WTC11 (cell line): ENCODE measurements around the gene USP50. TPM values are rescaled to one million over a fixed set of nuclear protein-coding genes. Genes with fewer than 3 reads are reported as not detected.
"Not testable (repeated sequence)": the region's sequence is repeated elsewhere in the genome, so short reads cannot be mapped to it uniquely, and the experiment has no call there.

Experiments
- ATAC-seq: fragments of 200-7000 bp; cut with Tn5 transposase; 2 replicates; pipeline ENCODE4 v1.10.0; 2021; ENCODE audit warnings: mild to moderate bottlenecking, moderate library complexity
- CTCF ChIA-PET: fragments of 300-600 bp; sonication (Branson Sonifier 250); formaldehyde crosslinking; loops from one replicate; lab custom pipeline; 2021; ENCODE audit warnings: antibody characterized with exemption; lab: Charles Lee
- POLR2A ChIA-PET: fragments of 350-600 bp; sonication (Branson Sonifier 250); formaldehyde crosslinking; loops from one replicate; lab custom pipeline; 2021; ENCODE audit warnings: antibody characterized with exemption; lab: Charles Lee
- DNase-seq: peaks from one replicate; pipeline ENCODE4 v3.0.0; 2021; ENCODE audit warnings: low spot score
- H3K27ac Mint-ChIP-seq: 2 replicates; pipeline ENCODE4 v1.8.0; 2021; ENCODE audit warnings: mixed read lengths
- H3K27me3 Mint-ChIP-seq: 2 replicates; pipeline ENCODE4 v1.8.0; 2021; ENCODE audit warnings: low read depth, mild to moderate bottlenecking, moderate library complexity, mixed read lengths
- H3K36me3 Mint-ChIP-seq: 2 replicates; pipeline ENCODE4 v1.8.0; 2021; ENCODE audit warnings: mixed read lengths
- H3K4me1 Mint-ChIP-seq: 2 replicates; pipeline ENCODE4 v1.8.0; 2022; ENCODE audit warnings: mixed read lengths
- H3K4me3 Mint-ChIP-seq: 2 replicates; pipeline ENCODE4 v1.8.0; 2021; ENCODE audit warnings: mild to moderate bottlenecking, moderate library complexity, mixed read lengths
- H3K9me3 Mint-ChIP-seq: 2 replicates; pipeline ENCODE4 v1.8.0; 2021; ENCODE audit warnings: mixed read lengths
- ARID4B ChIP-seq: sonication (generic); formaldehyde crosslinking; IDR thresholded peaks from 2 replicates; pipeline ENCODE4 v1.8.0; 2023; ENCODE audit warnings: missing genetic modification reagents, mild to moderate bottlenecking, borderline replicate concordance
- CREB1 ChIP-seq: sonication (generic); formaldehyde crosslinking; IDR thresholded peaks from 2 replicates; pipeline ENCODE4 v1.8.0; 2023; ENCODE audit warnings: mild to moderate bottlenecking, missing genetic modification reagents
- CREM ChIP-seq: sonication (generic); formaldehyde crosslinking; IDR thresholded peaks from 2 replicates; pipeline ENCODE4 v1.8.1; 2022; ENCODE audit warnings: mild to moderate bottlenecking, missing genetic modification reagents, moderate library complexity
- FOXJ3 ChIP-seq: sonication (generic); formaldehyde crosslinking; IDR thresholded peaks from 2 replicates; pipeline ENCODE4 v1.9.0; 2021; ENCODE audit warnings: missing genetic modification reagents, mild to moderate bottlenecking, borderline replicate concordance
- MLX ChIP-seq: sonication (generic); formaldehyde crosslinking; IDR thresholded peaks from 2 replicates; pipeline ENCODE4 v1.8.1; 2023; ENCODE audit warnings: mild to moderate bottlenecking, missing genetic modification reagents, moderate library complexity
- MXD4 ChIP-seq: fragments of 250-450 bp; sonication (Bioruptor Pico); IDR thresholded peaks from 2 replicates; pipeline ENCODE4 v1.8.0; 2021; ENCODE audit warnings: mild to moderate bottlenecking, moderate library complexity, borderline replicate concordance
- NFATC4 ChIP-seq: fragments of 250-450 bp; sonication (Bioruptor Pico); IDR thresholded peaks from 2 replicates; pipeline ENCODE4 v1.9.0; 2021; ENCODE audit warnings: mild to moderate bottlenecking
- NR1H2 ChIP-seq: sonication (generic); formaldehyde crosslinking; IDR thresholded peaks from 2 replicates; pipeline ENCODE4 v1.9.0; 2021; ENCODE audit warnings: mild to moderate bottlenecking, moderate library complexity, missing genetic modification reagents
- PREB ChIP-seq: sonication (generic); formaldehyde crosslinking; IDR thresholded peaks from 2 replicates; pipeline ENCODE4 v1.8.1; 2022; ENCODE audit warnings: mild to moderate bottlenecking, missing genetic modification reagents, moderate library complexity, borderline replicate concordance
- SMAD4 ChIP-seq: sonication (generic); formaldehyde crosslinking; IDR thresholded peaks from 2 replicates; pipeline ENCODE4 v1.8.0; 2022; ENCODE audit warnings: mild to moderate bottlenecking, missing genetic modification reagents
- SP1 ChIP-seq: sonication (generic); formaldehyde crosslinking; conservative IDR thresholded peaks from 2 replicates; pipeline ENCODE4 v1.8.1; 2022; ENCODE audit warnings: missing genetic modification reagents
- TEAD1 ChIP-seq: sonication (generic); formaldehyde crosslinking; IDR thresholded peaks from 2 replicates; pipeline ENCODE4 v1.8.0; 2022; ENCODE audit warnings: mild to moderate bottlenecking, missing genetic modification reagents
- ZNF232 ChIP-seq: sonication (generic); formaldehyde crosslinking; IDR thresholded peaks from 2 replicates; pipeline ENCODE4 v1.8.0; 2022; ENCODE audit warnings: mild to moderate bottlenecking, missing genetic modification reagents
- ZNF317 ChIP-seq: sonication (generic); formaldehyde crosslinking; IDR thresholded peaks from 2 replicates; pipeline ENCODE4 v1.8.1; 2023; ENCODE audit warnings: low read depth, mild to moderate bottlenecking, moderate library complexity, missing genetic modification reagents, borderline replicate concordance
- ZNF396 ChIP-seq: fragments of 250-450 bp; sonication (Bioruptor Pico); IDR thresholded peaks from 2 replicates; pipeline ENCODE4 v1.8.0; 2021; ENCODE audit warnings: mild to moderate bottlenecking, moderate library complexity, borderline replicate concordance
- ZNF425 ChIP-seq: fragments of 250-450 bp; sonication (Bioruptor Pico); conservative IDR thresholded peaks from 2 replicates; pipeline ENCODE4 v1.9.0; 2021; ENCODE audit warnings: mild to moderate bottlenecking
- total RNA-seq: library from RNA; stranded (reverse); gene quantifications from 3 replicates; pipeline ENCODE4 v1.2.3, GENCODE V29; 2021
- TF ChIP-seq, protein P1 (sequence below): sonication (generic); formaldehyde crosslinking; IDR thresholded peaks from 2 replicates; pipeline ENCODE4 v1.8.1; 2023; ENCODE audit warnings: mild to moderate bottlenecking, missing genetic modification reagents

USP50 gene
- total RNA-seq, 1 experiment from 2014 or later = not detected

DNA sequence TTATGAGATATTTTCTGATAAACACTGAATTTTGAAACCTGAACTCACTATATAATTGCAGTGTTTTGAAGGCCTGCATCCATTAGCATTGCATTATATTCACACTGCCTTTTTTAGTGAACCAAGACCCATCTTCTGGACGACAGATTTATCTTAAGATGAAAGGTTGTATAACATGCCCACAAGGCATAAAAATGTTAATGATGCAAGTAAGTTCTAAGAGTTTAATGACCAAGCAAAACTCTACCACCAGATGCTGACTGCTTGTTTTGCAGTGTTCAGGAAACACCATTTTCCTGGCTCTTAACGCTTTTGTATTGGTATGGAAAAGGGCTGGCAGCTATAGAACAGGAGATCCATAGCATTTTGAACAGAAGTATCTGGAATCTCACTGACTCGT lies 46.1 kb downstream of the USP50 start:
- Mint-ChIP-seq H3K9me3 (no peaks in the 10 kb centered on the region), H3K4me3 (no peak overlapping the region), H3K36me3 (peaks cover 38% of the 10 kb centered on the region), H3K4me1 (peaks cover 2% of the 10 kb centered on the region), H3K27ac (no peak overlapping the region), H3K27me3 (no peaks in the 10 kb centered on the region)
- ChIA-PET POLR2A (no interaction called here), CTCF (no interaction called here)
- ATAC-seq (no peak), DNase-seq (no peak)
- no peak for TF ChIP-seq CREB1
- no peak for TF ChIP-seq PREB (CRISPR knock-in tag)
- no peak for TF ChIP-seq ZNF396 (CRISPR knock-in tag)
- no peak for TF ChIP-seq MXD4
- no peak for TF ChIP-seq FOXJ3 (CRISPR knock-in tag)
- no peak for TF ChIP-seq SMAD4 (CRISPR knock-in tag)
- no peak for TF ChIP-seq ARID4B
- TF ChIP-seq MLX = no peak
- TF ChIP-seq NFATC4 = no peak
- no peak for TF ChIP-seq CREM (CRISPR knock-in tag)
- TF ChIP-seq NR1H2 = no peak
- TF ChIP-seq SP1 (CRISPR knock-in tag) = no peak
- TF ChIP-seq ZNF232 (CRISPR knock-in tag) = no peak
- no peak for TF ChIP-seq ZNF317 (CRISPR knock-in tag)

GRCh38 chr15:50496692-50497091 lies 49.8 kb downstream of the USP50 start:
- no peaks in the 10 kb centered on the region for H3K27me3 Mint-ChIP-seq
- H3K4me3 Mint-ChIP-seq = no peak overlapping the region
- TF ChIP-seq, protein P1, sequence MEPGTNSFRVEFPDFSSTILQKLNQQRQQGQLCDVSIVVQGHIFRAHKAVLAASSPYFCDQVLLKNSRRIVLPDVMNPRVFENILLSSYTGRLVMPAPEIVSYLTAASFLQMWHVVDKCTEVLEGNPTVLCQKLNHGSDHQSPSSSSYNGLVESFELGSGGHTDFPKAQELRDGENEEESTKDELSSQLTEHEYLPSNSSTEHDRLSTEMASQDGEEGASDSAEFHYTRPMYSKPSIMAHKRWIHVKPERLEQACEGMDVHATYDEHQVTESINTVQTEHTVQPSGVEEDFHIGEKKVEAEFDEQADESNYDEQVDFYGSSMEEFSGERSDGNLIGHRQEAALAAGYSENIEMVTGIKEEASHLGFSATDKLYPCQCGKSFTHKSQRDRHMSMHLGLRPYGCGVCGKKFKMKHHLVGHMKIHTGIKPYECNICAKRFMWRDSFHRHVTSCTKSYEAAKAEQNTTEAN = no peak
- no peak for TF ChIP-seq TEAD1 (CRISPR knock-in tag)
- TF ChIP-seq ZNF425 (CRISPR knock-in tag) = no peak
- DNase-seq = no peak
- H3K4me1 Mint-ChIP-seq = no peaks in the 10 kb centered on the region
- ATAC-seq = no peak
- H3K9me3 Mint-ChIP-seq = no peaks in the 10 kb centered on the region
- POLR2A ChIA-PET = no interaction called here
- peaks cover 68% of the 10 kb centered on the region for H3K36me3 Mint-ChIP-seq
- no peak overlapping the region for H3K27ac Mint-ChIP-seq
- CTCF ChIA-PET = no interaction called here

DNA sequence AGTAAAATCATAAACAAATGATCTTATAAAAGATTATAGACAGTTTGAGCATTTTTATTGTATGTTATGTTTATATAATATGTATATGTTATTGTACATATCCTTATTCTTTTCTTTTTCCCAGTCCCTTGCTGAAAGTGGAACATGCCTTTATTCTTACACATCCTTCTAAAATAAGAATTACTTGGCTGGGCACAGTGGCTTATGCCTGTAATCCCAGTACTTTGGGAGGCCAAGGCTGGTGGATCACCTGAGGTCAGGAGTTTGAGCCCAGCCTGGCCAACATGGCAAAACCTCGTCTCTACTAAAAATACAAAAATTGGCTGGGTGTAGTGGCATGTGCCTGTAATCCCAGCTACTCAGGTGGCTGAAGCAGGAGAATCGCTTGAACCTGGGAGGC lies 51.9 kb downstream of the USP50 start:
- Mint-ChIP-seq H3K4me1 (peaks cover 11% of the 10 kb centered on the region), H3K36me3 (peaks cover 74% of the 10 kb centered on the region)
- CTCF ChIA-PET, H3K27ac Mint-ChIP-seq, H3K9me3 Mint-ChIP-seq, H3K27me3 Mint-ChIP-seq, H3K4me3 Mint-ChIP-seq, ATAC-seq, POLR2A ChIA-PET, DNase-seq: not testable (repeated sequence)
